ENCODE data around the gene CLN6.

Gene CLN6

DNA sequence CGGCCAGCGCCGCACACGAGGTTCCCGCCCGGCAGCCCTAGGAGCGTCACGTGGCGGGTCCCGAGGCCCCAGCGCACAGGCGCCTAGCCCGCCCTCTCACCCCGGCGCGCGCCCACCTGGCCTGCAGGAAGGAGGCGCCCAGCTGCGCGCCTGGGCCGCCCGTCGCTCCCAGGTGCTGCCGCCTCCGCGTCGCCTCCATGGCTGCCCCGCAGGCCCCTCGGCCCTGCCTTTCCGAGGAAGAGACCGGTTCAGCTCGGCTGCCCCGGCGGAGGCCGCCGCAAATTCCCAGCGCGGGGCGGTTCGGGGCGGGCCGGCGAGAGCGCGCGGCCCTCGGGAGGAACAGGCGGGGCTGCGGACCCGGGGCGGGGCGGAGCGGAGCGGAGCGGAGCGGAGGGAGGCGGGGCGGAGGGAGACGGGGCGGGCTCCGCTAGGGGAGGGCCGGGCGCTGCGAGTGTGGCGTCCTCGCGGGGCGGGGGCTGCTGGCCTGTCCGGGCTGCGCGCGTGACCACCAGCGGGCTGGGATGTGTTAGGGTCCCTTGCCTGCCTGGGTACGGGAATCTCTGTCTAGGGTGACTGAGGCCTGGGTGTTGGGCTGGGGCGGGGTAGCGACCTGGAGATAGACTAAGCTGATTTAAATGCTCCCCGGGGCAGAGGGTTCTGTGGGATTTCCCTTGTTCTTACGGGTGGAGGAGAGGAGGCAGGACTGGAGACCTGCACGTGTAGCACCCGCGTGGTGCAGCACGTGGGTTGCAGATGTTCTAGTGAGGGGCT is at the start of gene CLN6:
Gene CLN6, minus strand, starts transcription at position 343 of the 771 bp plus-strand sequence. Its CDS starts 144 bp downstream, at position 199.
- peaks cover 18 to 34% of the 10 kb centered on the region in 2 donors for H3K4me1 ChIP-seq (ENCODE audit: control insufficient read depth in 2 of 2, insufficient read depth in 2 of 2, low read length in 2 of 2)
- H3K36me3 ChIP-seq (ENCODE audit: control insufficient read depth in 2 of 2, insufficient read depth in 2 of 2, low read length in 2 of 2) = no peaks in the 10 kb centered on the region
- peak within 1 kb of the TSS; percentile 85 to 88 for H3K27ac ChIP-seq (ENCODE audit: low read depth in 2 of 2, low read length in 2 of 2)
- H3K27me3 ChIP-seq (ENCODE audit: control insufficient read depth in 2 of 2, insufficient read depth in 2 of 2, low read length in 2 of 2) = no peaks in the 10 kb centered on the region
- H3K9me3 ChIP-seq (ENCODE audit: control insufficient read depth in 2 of 2, low read length in 2 of 2) = no peaks in the 10 kb centered on the region
- H3K9ac ChIP-seq (ENCODE audit: low read depth in 1 of 2, low read length in 2 of 2) = peak within 1 kb of the TSS; percentile 65 to 86
- peak within 1 kb of the TSS; percentile 82 to 83 for H3K4me3 ChIP-seq (ENCODE audit: low read length in 2 of 2)

DNA sequence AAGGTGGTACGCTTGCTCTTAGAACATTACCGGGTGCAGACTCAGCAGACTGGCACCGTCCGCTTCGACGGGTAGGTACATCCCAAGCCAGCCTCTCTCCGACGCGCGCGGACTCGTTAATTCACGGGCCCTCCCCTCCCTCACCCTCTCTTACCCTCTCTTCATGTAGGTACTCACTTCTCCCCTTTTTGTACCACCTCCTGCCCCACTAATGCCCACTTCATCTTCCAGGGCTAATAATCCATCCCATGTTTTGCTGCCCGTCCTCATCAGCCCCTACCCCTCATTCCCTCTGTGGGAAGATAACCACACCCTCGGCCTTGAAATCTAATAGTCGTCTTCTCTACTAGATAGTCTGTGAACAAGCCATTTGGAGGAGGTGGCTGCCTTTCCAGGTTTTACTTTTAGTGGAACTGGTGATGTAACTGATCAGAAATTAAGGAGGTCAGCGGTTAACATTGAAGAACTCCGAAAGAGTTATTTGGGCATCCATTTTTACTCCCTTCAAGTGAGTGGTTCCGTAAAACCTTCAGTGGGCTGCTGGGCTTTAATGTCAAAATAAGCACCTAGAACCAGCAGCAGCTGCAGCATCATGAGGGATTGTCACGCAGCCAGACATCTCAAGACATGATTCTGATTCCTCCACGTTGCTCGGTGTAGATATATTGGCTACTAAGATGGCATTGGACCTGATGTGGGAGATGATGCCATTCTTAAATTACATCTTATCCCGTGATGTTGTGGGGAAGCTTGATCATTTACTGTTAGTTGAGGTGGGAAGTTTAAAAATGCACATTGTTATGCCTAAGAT is 49.3 kb upstream of the CLN6 start:
- H3K4me3 ChIP-seq (ENCODE audit: low read length in 2 of 2) = peak overlapping the region; percentile 88 to 97
- H3K27ac ChIP-seq (ENCODE audit: low read depth in 2 of 2, low read length in 2 of 2) = peak overlapping the region; percentile 97 to 98
- peaks cover 0 to 8% of the 10 kb centered on the region in 2 donors for H3K36me3 ChIP-seq (ENCODE audit: control insufficient read depth in 2 of 2, insufficient read depth in 2 of 2, low read length in 2 of 2)
- H3K27me3 ChIP-seq (ENCODE audit: control insufficient read depth in 2 of 2, insufficient read depth in 2 of 2, low read length in 2 of 2) = no peaks in the 10 kb centered on the region
- H3K9ac ChIP-seq (ENCODE audit: low read depth in 1 of 2, low read length in 2 of 2) = peak overlapping the region; percentile 88 to 89
- H3K4me1 ChIP-seq (ENCODE audit: control insufficient read depth in 2 of 2, insufficient read depth in 2 of 2, low read length in 2 of 2) = peaks cover 25 to 38% of the 10 kb centered on the region in 2 donors
- H3K9me3 ChIP-seq (ENCODE audit: control insufficient read depth in 2 of 2, low read length in 2 of 2) = no peaks in the 10 kb centered on the region

DNA sequence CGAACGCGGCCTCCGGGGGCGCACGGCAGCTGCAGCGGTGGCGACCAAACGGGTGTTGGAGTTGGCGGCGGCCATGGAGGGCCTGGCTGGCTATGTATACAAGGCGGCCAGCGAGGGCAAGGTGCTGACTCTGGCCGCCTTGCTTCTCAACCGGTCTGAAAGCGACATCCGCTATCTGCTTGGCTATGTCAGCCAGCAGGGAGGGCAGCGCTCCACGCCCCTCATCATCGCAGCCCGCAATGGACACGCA is 48.7 kb upstream of the CLN6 start:
- Histone ChIP-seq H3K9me3 (ENCODE audit: control insufficient read depth in 2 of 2, low read length in 2 of 2) (no peaks in the 10 kb centered on the region), H3K27ac (ENCODE audit: low read depth in 2 of 2, low read length in 2 of 2) (peak overlapping the region; percentile 97 to 98), H3K9ac (ENCODE audit: low read depth in 1 of 2, low read length in 2 of 2) (peak overlapping the region; percentile 88 to 89), H3K4me1 (ENCODE audit: control insufficient read depth in 2 of 2, insufficient read depth in 2 of 2, low read length in 2 of 2) (peaks cover 25 to 38% of the 10 kb centered on the region in 2 donors), H3K27me3 (ENCODE audit: control insufficient read depth in 2 of 2, insufficient read depth in 2 of 2, low read length in 2 of 2) (no peaks in the 10 kb centered on the region), H3K4me3 (ENCODE audit: low read length in 2 of 2) (peak overlapping the region; percentile 88 to 97), H3K36me3 (ENCODE audit: control insufficient read depth in 2 of 2, insufficient read depth in 2 of 2, low read length in 2 of 2) (peaks cover 0 to 8% of the 10 kb centered on the region in 2 donors)

DNA sequence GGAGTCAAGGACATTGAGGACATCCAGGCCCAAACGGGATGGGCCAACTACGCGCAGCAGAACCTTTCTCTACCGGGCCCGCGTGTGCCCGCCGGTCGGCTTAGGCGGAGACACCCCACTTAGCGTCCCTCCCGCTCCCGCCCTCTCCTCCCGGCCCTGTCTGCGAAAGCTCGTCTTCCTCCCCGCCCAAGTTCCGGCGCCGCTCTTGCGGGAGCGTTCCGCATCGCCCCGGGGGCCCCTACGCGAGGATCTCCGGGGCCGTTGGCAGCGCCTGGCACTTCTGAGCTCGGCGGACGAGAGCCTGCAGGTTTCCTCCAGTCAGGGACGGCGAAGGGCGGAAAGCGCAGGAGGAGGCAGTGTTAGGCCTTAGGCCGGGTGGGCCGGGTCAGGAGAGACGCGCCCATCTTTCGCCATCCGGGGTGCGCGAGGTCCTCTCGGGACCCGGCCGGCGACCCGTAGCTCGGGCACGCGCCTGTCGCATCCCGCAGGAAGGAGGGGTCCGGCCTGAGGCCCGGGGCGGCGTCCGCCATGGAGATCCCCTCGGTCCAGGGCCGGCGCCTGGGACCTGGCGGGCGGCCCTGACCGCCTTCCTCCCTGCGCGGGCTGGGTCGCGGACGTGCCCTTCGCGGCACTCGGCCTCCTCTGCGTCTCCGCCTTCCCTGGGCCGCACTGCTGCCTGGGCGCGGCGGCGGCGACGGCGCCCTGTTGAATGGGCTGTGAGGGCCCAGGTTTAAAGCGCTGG is 48.2 kb upstream of the CLN6 start, which contains the start of gene FEM1B:
Gene FEM1B, plus strand, starts transcription at position 143 of the 742 bp plus-strand sequence. CDS start 673 bp downstream, outside the sequence.
- H3K4me3 ChIP-seq (ENCODE audit: low read length in 2 of 2) = peak within 1 kb of the TSS; percentile 88 to 97
- H3K27ac ChIP-seq (ENCODE audit: low read depth in 2 of 2, low read length in 2 of 2) = peak within 1 kb of the TSS; percentile 97 to 98
- H3K4me1 ChIP-seq (ENCODE audit: control insufficient read depth in 2 of 2, insufficient read depth in 2 of 2, low read length in 2 of 2) = peaks cover 25 to 38% of the 10 kb centered on the region in 2 donors
- H3K9me3 ChIP-seq (ENCODE audit: control insufficient read depth in 2 of 2, low read length in 2 of 2) = no peaks in the 10 kb centered on the region
- H3K36me3 ChIP-seq (ENCODE audit: control insufficient read depth in 2 of 2, insufficient read depth in 2 of 2, low read length in 2 of 2) = peaks cover 0 to 8% of the 10 kb centered on the region in 2 donors
- H3K9ac ChIP-seq (ENCODE audit: low read depth in 1 of 2, low read length in 2 of 2) = peak within 1 kb of the TSS; percentile 88 to 89
- no peaks in the 10 kb centered on the region for H3K27me3 ChIP-seq (ENCODE audit: control insufficient read depth in 2 of 2, insufficient read depth in 2 of 2, low read length in 2 of 2)

DNA sequence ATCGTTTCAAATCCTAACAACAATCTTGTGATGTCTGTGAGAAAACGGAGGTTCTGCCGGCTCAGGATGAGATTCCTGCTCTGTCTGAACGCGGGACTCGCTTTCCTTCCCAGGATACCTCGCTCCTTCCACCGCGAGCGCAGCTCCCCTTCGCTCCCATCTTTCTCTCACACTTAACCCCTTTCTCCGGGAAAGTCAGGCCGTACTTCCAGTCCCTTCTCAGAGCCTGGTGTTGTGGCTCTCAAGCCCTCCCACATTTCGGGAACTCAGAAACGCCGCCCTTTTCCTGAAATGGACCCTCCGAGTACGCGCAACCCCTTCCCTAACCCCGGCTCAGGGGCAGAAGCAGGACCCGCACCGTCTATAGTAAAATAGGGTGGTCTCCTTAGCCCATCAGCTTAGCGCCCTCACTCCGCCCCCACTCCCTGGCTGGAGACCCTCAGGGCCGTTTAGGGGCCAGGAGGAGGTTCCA is 47.6 kb upstream of the CLN6 start:
- Histone ChIP-seq H3K27me3 (ENCODE audit: control insufficient read depth in 2 of 2, insufficient read depth in 2 of 2, low read length in 2 of 2) (no peaks in the 10 kb centered on the region), H3K9me3 (ENCODE audit: control insufficient read depth in 2 of 2, low read length in 2 of 2) (no peaks in the 10 kb centered on the region), H3K27ac (ENCODE audit: low read depth in 2 of 2, low read length in 2 of 2) (peak overlapping the region; percentile 97 to 98), H3K36me3 (ENCODE audit: control insufficient read depth in 2 of 2, insufficient read depth in 2 of 2, low read length in 2 of 2) (peaks cover 0 to 8% of the 10 kb centered on the region in 2 donors), H3K9ac (ENCODE audit: low read depth in 1 of 2, low read length in 2 of 2) (peak overlapping the region; percentile 88 to 89), H3K4me1 (ENCODE audit: control insufficient read depth in 2 of 2, insufficient read depth in 2 of 2, low read length in 2 of 2) (peaks cover 25 to 38% of the 10 kb centered on the region in 2 donors), H3K4me3 (ENCODE audit: low read length in 2 of 2) (peak overlapping the region; percentile 88 to 97)

DNA sequence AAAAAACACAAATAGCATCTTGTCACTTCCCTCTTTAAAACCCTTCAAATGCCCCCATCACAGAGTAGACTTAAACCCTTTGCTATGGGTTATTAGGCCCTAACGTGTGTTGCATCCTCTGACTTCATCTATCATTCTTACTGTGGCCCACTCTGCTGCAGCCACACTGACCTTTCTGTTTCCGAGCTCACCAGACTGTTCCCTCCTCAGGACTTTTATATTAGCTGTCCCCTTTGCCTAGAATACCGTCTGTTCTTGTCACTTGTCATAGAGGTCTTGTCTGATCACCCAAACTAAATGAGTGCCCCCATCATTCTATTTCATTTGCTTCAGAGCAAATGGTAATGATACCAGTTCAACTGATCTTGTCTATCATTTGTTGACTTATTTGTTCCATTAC is 47.1 kb upstream of the CLN6 start:
- Histone ChIP-seq H3K27ac (ENCODE audit: low read depth in 2 of 2, low read length in 2 of 2) (peak overlapping the region; percentile 97 to 98), H3K4me1 (ENCODE audit: control insufficient read depth in 2 of 2, insufficient read depth in 2 of 2, low read length in 2 of 2) (peaks cover 25 to 33% of the 10 kb centered on the region in 2 donors), H3K36me3 (ENCODE audit: control insufficient read depth in 2 of 2, insufficient read depth in 2 of 2, low read length in 2 of 2) (peaks cover 0 to 8% of the 10 kb centered on the region in 2 donors), H3K9ac (ENCODE audit: low read depth in 1 of 2, low read length in 2 of 2) (peak overlapping the region; percentile 88 to 89), H3K27me3 (ENCODE audit: control insufficient read depth in 2 of 2, insufficient read depth in 2 of 2, low read length in 2 of 2) (no peaks in the 10 kb centered on the region), H3K9me3 (ENCODE audit: control insufficient read depth in 2 of 2, low read length in 2 of 2) (no peaks in the 10 kb centered on the region), H3K4me3 (ENCODE audit: low read length in 2 of 2) (peak overlapping the region; percentile 88 to 97)

DNA sequence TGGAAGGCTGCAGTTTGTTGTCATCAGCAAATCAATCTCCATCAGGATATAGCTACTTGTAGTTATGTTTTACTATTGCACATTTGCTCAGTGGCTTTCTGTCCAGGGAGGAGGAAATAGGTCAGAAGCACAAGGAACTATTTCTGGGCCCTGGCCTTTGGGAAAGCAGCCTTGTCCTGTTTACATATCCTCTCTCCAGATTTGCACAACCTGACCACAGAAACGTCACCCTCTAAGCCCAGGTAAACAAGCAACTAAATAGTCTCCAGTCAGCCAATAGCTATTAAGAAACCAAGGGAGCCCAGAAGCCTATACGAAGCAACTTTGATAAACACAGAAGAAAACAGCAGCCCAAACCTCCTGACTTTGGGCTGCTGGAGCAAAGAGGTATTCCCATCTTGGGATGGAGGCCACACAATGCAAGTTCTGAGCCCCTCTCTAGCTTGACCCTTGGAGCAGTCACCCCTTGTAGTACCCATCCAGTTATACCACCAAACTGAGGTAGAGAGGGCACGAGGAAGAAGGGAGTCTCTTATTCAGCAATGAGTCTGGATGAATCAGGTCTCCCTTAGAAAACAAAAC is 45.7 kb upstream of the CLN6 start:
- H3K4me1 ChIP-seq (ENCODE audit: control insufficient read depth in 2 of 2, insufficient read depth in 2 of 2, low read length in 2 of 2) = peaks cover 18 to 31% of the 10 kb centered on the region in 2 donors
- H3K9ac ChIP-seq (ENCODE audit: low read depth in 1 of 2, low read length in 2 of 2) = no peak overlapping the region
- H3K27ac ChIP-seq (ENCODE audit: low read depth in 2 of 2, low read length in 2 of 2) = peak overlapping the region; percentile 6 to 98
- no peak overlapping the region for H3K4me3 ChIP-seq (ENCODE audit: low read length in 2 of 2)
- H3K36me3 ChIP-seq (ENCODE audit: control insufficient read depth in 2 of 2, insufficient read depth in 2 of 2, low read length in 2 of 2) = peaks cover 0 to 3% of the 10 kb centered on the region in 2 donors
- no peaks in the 10 kb centered on the region for H3K27me3 ChIP-seq (ENCODE audit: control insufficient read depth in 2 of 2, insufficient read depth in 2 of 2, low read length in 2 of 2)
- H3K9me3 ChIP-seq (ENCODE audit: control insufficient read depth in 2 of 2, low read length in 2 of 2) = no peaks in the 10 kb centered on the region

DNA sequence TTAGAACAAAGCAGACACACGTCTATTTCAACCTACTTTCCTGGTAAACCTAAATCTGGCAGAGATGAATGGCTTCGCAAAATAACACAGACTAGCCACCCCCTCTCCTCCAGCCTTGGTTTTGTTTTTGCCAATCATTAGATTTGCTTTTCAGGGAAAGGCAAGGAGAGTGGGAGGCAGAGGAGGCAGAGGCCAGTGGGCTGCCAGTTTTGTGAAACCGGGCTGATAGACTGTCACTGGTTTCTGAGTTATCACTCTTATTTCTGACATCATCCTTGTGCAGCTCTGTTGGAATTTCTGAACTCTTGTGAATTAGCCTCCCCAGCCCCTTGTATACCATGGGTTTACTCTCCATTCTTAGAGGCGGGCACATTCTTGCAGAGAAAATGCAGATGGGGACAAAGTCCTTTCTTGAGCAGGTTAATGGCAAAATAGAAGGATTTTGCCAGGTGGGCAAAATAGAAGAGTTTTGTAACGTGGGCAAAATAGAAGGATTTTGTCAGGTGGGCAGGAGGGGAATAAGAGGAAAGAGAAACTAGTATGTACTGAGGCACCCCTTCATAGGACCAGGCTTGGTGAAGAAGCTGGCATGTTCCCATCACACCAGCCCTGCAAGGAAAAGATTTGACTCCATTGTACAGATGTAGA is 44.8 kb upstream of the CLN6 start:
- H3K4me1 ChIP-seq (ENCODE audit: control insufficient read depth in 2 of 2, insufficient read depth in 2 of 2, low read length in 2 of 2) = peaks cover 14 to 21% of the 10 kb centered on the region in 2 donors
- peak overlapping the region in 1 of 2 donors; percentile 9 for H3K27ac ChIP-seq (ENCODE audit: low read depth in 2 of 2, low read length in 2 of 2)

DNA sequence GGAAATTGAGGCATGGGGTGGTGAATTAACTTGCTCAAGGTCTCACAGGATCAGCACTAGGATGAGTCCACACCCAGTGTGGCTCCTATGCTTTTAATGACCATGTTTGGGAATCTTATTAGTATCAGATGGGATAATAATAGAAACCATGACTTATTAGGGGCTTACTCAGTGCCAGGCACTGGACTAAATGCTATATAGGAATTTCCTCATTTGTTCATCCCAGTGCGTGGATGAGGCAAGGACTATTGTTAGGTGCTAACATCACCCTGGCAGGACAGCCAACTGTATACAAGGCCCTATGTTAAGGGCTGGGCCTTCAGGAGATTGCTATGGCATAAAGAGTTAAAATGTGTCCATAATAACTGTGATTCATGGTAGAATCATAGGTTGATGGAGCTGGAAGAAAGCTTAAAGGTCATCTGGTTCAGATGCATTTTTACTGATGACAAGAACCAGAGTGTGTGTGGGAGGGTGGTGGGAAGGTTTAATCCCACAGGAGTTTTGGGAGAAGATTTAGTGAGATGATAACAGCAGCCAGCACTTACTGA is 43.3 kb upstream of the CLN6 start:
- H3K27me3 ChIP-seq (ENCODE audit: control insufficient read depth in 2 of 2, insufficient read depth in 2 of 2, low read length in 2 of 2) = no peaks in the 10 kb centered on the region
- H3K9me3 ChIP-seq (ENCODE audit: control insufficient read depth in 2 of 2, low read length in 2 of 2) = no peaks in the 10 kb centered on the region
- H3K4me3 ChIP-seq (ENCODE audit: low read length in 2 of 2) = no peak overlapping the region
- H3K4me1 ChIP-seq (ENCODE audit: control insufficient read depth in 2 of 2, insufficient read depth in 2 of 2, low read length in 2 of 2) = peaks cover 8 to 13% of the 10 kb centered on the region in 2 donors
- H3K9ac ChIP-seq (ENCODE audit: low read depth in 1 of 2, low read length in 2 of 2) = no peak overlapping the region
- no peak overlapping the region for H3K27ac ChIP-seq (ENCODE audit: low read depth in 2 of 2, low read length in 2 of 2)
- H3K36me3 ChIP-seq (ENCODE audit: control insufficient read depth in 2 of 2, insufficient read depth in 2 of 2, low read length in 2 of 2) = no peaks in the 10 kb centered on the region

More for the DNA sequence above, 44.8 kb upstream of the CLN6 start:
- no peaks in the 10 kb centered on the region for H3K27me3 ChIP-seq (ENCODE audit: control insufficient read depth in 2 of 2, insufficient read depth in 2 of 2, low read length in 2 of 2)
- no peak overlapping the region for H3K4me3 ChIP-seq (ENCODE audit: low read length in 2 of 2)
- peaks cover 0 to 3% of the 10 kb centered on the region in 2 donors for H3K36me3 ChIP-seq (ENCODE audit: control insufficient read depth in 2 of 2, insufficient read depth in 2 of 2, low read length in 2 of 2)
- no peaks in the 10 kb centered on the region for H3K9me3 ChIP-seq (ENCODE audit: control insufficient read depth in 2 of 2, low read length in 2 of 2)
- H3K9ac ChIP-seq (ENCODE audit: low read depth in 1 of 2, low read length in 2 of 2) = no peak overlapping the region

All from mucosa of rectum (tissue), 2 donors.